ENCODE results near the gene ZMIZ1. TPM values are rescaled to one million over a fixed set of nuclear protein-coding genes. Genes with fewer than 3 reads are reported as not detected.

Gene ZMIZ1
- total and polyA plus RNA-seq, 2 experiments from 2014 or later, result 48.2 to 78.8 TPM

GRCh38 chr10:79324032-79324695 is 255.4 kb downstream of the ZMIZ1 start:
- Histone ChIP-seq H3K27me3 (no peaks in the 10 kb centered on the region), H3K4me1 (ENCODE audit: low read depth) (no peaks in the 10 kb centered on the region), H3K4me3 (no peak overlapping the region), H3K9me3 (ENCODE audit: low read depth) (no peaks in the 10 kb centered on the region), H3K36me3 (no peaks in the 10 kb centered on the region), H3K27ac (no peak overlapping the region)
- no peak for DNase-seq (ENCODE audit: low read depth in 1 of 2, low spot score in 1 of 2)
- TF ChIP-seq CTCF (IDR thresholded peaks at IDR 0.05; ENCODE audit: low read depth, low read length), result no peak

- no peaks in the 10 kb centered on the region for H3K4me1 ChIP-seq (ENCODE audit: low read depth)
- no peak for DNase-seq (ENCODE audit: low read depth in 1 of 2, low spot score in 1 of 2)
- no peaks in the 10 kb centered on the region for H3K9me3 ChIP-seq (ENCODE audit: low read depth)
- TF ChIP-seq CTCF (IDR thresholded peaks at IDR 0.05; ENCODE audit: low read depth, low read length), result no peak
- H3K27me3 ChIP-seq, result no peaks in the 10 kb centered on the region
- no peak overlapping the region for H3K4me3 ChIP-seq
- no peaks in the 10 kb centered on the region for H3K36me3 ChIP-seq
- H3K27ac ChIP-seq, result no peak overlapping the region
Measured at GRCh38 chr10:79326361-79327089, 257.8 kb downstream of the ZMIZ1 start.

GRCh38 chr10:79327090-79327457 is 258.3 kb downstream of the ZMIZ1 start:
- no peak for TF ChIP-seq CTCF (IDR thresholded peaks at IDR 0.05; ENCODE audit: low read depth, low read length)
- Histone ChIP-seq H3K4me3 (no peak overlapping the region), H3K27ac (no peak overlapping the region), H3K36me3 (no peaks in the 10 kb centered on the region), H3K27me3 (no peaks in the 10 kb centered on the region), H3K4me1 (ENCODE audit: low read depth) (no peaks in the 10 kb centered on the region), H3K9me3 (ENCODE audit: low read depth) (no peaks in the 10 kb centered on the region)
- DNase-seq (ENCODE audit: low read depth in 1 of 2, low spot score in 1 of 2), result no peak

GRCh38 chr10:79328147-79328701 is 259.5 kb downstream of the ZMIZ1 start:
- no peak for DNase-seq (ENCODE audit: low read depth in 1 of 2, low spot score in 1 of 2)
- no peak for TF ChIP-seq CTCF (IDR thresholded peaks at IDR 0.05; ENCODE audit: low read depth, low read length)
- Histone ChIP-seq H3K27ac (no peak overlapping the region), H3K27me3 (no peaks in the 10 kb centered on the region), H3K36me3 (no peaks in the 10 kb centered on the region), H3K4me1 (ENCODE audit: low read depth) (no peaks in the 10 kb centered on the region), H3K9me3 (ENCODE audit: low read depth) (no peaks in the 10 kb centered on the region), H3K4me3 (no peak overlapping the region)

- H3K4me1 ChIP-seq (ENCODE audit: low read depth), result no peaks in the 10 kb centered on the region
- no peaks in the 10 kb centered on the region for H3K9me3 ChIP-seq (ENCODE audit: low read depth)
- H3K27ac ChIP-seq, result no peak overlapping the region
- no peak for DNase-seq (ENCODE audit: low read depth in 1 of 2, low spot score in 1 of 2)
- H3K27me3 ChIP-seq, result no peaks in the 10 kb centered on the region
- TF ChIP-seq CTCF (IDR thresholded peaks at IDR 0.05; ENCODE audit: low read depth, low read length), result no peak
- H3K36me3 ChIP-seq, result no peaks in the 10 kb centered on the region
- H3K4me3 ChIP-seq, result no peak overlapping the region
Measured at GRCh38 chr10:79328737-79329504, 260.2 kb downstream of the ZMIZ1 start.

Data from cardiac muscle cell (in vitro differentiated cells and primary cell).